HG02870 (cell line): ENCODE measurements around the gene GAA.

Source experiments
- ATAC-seq: cut with Tn5 transposase; IDR thresholded peaks from one replicate; pipeline ENCODE4 v1.9.1; 2021; ENCODE audit warnings: mild to moderate bottlenecking, moderate library complexity; ENCODE audit not compliant: unreplicated experiment

Gene GAA

DNA sequence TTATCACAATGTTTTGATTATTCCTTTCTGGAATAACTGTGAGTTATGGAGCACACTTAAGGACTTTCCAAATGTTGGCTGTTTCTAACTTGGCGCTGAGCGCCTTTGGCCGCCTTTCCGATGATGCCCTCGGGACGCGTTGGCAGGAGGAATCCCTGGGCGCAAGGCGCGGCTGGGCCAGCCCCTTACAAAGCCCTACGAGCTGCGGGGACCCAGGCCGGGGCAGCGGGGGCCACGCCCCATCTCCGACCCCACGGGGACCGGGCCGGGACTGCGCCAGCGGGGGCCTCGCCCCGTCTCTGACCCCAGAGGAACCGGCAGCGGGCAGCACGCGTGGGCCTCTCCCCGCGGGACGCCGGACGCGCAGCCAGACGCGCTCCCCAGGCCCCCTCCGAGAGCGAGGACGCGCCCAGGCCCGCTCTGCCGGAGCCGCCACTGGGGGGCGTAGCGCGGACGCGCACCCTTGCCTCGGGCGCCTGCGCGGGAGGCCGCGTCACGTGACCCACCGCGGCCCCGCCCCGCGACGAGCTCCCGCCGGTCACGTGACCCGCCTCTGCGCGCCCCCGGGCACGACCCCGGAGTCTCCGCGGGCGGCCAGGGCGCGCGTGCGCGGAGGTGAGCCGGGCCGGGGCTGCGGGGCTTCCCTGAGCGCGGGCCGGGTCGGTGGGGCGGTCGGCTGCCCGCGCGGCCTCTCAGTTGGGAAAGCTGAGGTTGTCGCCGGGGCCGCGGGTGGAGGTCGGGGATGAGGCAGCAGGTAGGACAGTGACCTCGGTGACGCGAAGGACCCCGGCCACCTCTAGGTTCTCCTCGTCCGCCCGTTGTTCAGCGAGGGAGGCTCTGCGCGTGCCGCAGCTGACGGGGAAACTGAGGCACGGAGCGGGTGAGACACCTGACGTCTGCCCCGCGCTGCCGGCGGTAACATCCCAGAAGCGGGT, at the start of gene GAA:
TSS of gene GAA (plus strand) at position 571 of the 935 bp plus-strand sequence. CDS start 3,006 bp downstream, outside the sequence.
- peak; percentile 71 for ATAC-seq

DNA sequence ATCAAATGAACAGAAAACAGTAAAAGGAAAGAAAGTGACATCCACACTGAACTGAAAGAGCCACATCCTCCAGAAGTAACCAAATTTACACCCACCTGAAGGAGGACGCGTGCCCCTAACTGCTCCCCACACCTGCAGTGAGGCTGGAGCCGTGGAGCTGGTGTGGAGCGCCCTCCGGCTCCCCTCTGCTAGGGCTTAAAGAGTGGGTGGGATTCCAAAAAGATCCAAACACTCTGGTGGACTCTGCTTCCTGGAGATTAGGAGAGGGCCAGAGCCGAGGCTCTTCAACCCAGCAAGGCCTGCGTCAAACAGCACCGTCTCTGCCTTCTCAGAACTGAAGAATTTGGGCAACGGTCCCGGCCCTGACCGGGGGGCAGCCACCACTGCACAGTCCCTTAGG, 49.7 kb upstream of the GAA start:
- ATAC-seq = no peak

DNA sequence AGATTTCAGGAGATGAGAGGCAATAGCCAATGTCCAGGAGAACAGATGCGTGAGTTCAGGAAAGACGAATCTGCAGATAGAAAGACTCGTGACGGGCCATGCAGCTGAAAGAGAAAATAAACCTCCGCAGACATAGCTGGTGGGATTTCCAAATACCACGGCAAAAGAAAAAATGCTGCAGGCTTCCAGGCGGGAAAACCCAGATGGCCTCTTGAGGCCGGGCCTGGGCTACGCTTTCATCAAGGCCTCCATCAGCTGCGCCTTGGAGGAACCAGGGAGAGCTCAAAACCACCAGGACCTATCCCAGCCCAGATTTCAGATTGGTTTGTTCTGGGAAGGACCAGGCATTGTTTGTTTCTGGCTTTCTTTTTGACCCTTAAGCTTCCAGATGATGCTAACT, 48.3 kb upstream of the GAA start:
- no peak for ATAC-seq

DNA sequence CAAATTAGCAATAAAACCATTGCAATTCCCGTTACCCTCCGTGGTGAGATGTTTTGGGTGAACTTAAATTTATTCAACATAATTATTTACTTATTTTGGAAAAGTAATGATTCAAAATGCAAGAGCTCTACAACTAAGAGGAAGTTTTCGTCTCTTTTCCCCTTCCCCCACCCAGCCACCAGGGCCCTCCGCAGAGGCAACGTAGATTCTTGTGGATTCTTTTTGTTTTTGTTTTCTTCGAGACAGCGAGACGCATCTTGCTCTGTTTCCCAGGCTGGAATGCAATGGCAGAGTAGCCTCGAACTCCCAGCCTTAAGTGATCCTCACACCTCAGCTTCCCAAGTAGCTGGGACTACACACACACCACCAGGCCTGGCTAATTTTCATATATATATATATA, 45.8 kb upstream of the GAA start:
- ATAC-seq = no peak

DNA sequence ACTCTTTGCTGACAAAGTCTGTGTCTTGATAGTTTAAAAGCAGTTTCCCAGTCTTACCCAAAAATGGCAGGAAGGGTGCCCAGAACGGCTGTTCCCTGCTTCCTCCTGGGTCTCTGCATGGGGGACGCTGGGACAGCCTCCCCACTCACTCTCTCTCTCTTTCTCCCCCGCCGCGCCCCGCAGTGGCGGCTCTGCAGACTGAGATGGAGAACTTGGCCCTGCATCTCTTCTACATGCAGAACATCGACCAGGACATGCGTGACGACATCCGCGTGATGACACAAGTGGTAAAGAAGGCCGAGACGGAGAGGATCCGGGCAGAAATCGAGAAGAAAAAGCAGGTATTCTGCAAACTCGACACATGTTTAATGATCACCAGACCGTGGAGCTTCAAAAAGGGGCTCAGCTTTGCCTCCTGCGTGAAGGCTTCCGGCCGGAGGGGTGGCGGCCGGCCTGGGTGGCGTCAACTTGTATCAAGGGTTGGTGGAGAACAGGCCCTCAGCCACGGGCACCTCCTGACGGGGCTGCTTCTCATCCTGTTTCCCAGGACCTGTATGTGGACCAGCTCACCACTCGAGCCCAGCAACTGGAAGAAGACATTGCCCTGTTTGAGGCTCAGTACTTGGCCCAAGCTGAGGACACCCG, 42.9 kb upstream of the GAA start:
- no peak for ATAC-seq

DNA sequence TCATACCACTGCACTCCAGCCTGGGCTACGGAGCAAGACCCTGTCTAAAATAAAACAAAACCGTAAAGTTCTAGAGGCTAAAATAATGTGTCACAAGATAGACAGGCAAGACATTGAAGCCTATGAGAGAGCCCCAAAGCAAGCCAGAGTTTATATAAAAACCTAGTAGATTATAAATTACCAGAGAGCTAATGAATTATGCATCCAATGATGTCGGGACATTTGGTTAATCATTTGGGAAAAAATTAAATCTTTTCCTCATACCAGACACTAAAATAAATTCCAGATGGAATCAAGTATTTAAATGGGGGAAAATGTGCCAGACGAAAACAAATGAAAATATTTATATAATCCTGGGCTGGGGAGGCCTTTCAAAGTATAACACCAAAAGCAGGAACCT, 40.7 kb upstream of the GAA start:
- ATAC-seq = no peak

DNA sequence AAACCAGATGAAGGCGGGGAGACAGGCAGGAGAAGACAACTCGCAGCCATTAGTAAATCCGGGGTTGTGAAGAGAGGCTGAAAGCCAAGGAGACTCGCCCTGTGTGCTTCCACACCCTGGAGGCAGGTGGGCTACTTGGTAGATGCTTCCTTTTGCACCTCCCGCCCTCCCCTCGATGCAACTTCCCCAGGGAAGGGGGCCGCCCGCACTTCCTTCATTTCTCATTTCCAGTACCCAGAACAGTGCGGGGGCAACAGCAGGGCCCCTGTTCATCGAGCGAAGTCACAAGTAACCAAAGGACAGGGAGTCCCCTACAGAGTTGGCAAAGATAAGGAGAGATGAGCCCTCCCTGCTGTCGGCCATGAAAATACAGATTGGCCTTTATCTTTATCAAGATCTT, 40.0 kb upstream of the GAA start:
- ATAC-seq = no peak

DNA sequence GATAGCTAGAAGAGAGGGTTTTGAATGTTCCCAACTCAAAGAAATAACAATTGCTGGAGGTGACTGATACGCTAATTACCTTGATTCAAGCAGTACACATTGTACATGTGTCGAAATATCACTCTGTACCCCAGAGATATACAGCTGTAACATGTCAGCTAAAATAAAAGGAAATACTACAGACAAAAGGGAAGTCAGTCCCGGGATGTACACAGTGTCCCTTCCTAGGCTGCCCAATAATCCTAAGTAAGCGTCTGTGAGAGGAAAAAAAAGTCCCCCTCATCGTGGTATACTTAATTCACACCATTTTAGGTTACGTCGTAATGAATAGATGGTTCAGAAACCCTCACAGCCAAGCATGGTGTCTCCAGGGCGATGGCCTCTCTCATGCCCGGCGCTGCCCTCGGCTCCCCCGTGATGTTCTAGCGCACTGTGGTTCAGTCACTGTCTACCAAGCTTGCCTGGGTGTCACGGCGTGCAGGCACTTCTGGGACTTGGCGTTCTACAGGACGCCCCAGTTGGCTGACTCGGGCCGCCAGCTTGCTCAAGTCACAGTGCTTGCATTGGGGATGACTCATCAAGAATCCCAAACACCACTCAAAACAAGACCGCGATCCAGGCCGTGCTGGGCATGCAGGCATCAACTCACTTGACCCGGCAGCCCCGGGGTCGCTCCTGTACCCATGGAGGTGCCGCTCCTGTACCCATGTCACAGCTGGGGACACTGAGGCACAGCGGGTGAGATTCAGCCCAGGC, 37.4 kb upstream of the GAA start:
- no peak for ATAC-seq

DNA sequence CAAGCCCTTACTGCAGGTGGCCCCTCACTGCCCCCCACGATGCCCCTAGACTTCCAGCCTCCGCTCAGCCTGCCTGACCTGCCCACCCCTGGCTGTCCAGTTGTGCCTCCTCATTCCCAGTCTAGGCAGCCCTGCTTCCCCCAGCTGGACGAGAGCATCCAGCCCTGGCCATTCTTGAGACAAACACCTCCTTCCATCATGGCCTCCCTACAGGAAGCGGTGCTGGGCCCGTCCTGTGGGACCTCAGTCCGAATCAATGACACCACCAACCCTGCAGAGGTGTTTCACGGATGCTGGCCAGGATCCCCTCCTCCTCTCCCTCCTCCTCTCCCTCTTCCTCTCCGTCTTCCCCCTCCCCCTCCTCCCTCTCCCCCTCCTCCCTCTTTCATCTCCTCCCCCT, 36.7 kb upstream of the GAA start:
- no peak for ATAC-seq

DNA sequence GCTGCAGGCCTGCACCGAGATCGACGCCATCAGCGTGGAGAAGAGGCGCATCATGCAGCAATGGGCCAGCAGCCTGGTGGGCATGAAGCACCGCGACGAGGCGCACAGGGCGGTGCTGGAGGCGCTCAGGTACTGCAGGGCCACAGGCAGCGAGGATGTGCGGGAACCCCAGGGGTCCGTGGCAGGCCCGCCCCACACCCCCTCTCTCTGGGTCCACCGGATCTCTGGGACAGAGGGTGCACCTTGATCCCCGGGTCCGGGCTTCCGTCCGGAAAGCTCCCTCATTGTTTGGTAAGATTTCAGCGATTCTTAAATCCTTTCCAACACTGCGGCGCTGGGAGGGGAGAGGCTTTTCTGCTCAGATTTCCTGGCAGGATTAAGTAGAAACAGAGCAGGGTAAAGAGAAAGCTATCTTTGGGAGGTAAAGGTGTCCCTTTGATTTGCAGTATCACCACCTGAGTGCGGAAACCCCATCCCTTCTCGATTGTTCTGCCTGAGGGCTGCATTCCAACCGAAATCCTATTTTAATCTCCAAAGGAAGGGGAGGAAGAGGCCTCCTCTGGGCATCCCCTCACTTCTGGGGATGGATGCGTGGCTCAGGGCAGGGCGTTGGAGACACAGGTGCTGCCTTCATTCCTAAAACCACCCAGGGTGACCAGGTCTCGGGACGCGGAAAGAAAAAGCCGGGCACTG, 35.8 kb upstream of the GAA start:
- no peak for ATAC-seq

DNA sequence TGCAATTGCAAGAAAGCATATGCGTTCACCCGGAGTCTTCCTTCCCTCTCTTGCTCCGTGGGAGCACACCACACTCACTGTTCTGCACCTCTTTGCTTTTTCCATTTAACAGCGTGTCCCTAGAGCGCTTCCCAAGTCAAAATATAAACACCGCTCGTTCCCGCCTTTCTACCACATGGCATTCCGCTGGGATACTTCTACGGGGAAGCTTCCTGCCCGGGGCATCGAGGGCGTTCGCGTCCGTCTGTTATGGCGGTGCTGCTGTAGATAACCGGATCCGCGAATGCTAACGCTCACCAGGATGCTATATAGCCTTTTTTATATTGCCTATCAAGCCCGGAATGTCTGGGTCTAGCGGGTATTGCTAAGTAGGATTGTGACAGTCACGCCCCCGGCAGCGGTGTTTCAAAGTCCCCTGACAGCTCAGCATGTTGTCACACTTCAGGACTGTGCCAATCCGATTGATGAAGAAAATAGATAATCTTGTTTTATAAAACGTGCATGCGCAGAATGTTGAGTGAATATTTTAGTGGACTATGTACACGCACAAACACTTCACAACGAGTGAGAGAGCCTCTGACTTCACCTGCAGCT, 33.9 kb upstream of the GAA start:
- no peak for ATAC-seq

DNA sequence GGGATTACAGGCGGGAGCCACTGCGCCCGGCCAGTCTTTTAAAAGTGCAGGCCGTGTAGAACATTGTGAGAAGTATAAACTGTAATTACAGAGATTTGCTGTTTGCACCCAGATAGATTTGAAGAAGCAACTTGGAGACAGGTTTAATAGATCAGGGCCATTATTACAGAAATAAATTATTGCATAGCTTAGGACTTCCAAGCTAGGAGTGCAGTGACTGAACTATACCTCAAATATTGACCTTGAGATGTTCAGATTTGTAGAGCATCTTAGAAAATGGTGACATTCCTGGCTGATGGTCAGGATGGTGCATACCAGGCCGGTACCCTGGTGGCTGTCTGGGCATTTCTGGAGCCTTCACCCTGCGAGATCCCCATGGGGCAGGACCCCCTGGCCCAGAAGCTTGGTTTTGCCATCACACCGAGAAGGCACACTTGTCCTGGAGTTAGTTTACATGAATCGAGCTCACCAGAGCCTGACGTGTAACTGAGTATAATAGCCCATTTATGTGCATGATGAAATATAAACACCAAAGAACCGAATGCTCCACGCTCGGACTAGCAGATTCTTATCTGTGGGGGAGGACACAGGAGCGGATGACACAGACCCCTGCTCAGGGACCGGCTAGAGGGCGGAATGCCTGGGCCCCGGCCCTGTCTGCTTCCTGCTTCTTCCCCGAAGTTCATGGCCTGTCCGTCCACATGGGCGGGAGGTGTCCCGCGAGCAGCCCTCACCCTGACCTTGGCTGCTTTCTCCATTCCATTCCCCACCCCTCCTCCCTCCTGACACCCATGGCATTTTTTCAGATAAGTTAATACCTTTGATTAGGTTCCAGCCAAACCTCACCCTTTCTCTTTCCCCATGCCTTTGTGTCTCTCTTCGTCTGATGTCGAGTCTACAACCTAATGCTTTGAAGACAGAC, 32.8 kb upstream of the GAA start:
- no peak for ATAC-seq

DNA sequence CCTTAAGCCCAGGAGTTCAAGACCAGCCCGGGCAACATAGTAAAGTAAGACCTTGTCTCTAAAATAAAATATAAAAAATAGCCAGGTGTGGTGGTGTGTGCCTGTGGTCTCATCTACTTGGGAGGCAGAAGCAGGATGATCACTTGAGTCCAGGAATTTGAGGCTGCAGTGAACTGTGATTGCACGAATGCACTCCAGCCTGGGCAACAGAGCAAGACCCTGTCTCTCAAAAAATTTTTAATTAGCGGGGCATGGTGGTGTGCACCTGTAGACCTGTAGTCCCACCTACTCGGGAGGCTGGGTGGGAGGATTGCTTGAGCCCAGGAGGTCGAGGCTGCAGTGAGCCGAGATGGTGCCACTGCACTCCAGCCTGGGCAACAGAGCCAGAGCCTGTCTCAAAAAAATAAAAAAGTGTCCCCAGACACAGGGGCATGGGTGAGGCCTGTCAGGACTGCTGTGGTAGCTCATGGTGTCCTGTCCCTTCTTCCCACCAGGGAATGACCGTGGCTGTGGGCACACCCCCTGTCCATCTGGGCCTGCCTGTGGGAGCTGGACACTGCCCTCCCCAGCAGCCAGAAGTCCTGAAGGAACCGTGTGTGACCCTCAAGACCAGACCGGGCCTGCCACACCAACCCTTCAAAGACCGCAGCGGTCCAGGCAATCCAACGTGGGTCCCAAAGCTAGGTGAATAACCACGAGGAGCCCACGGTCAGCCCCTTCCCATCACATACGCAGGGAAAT, 30.8 kb upstream of the GAA start:
- no peak for ATAC-seq

DNA sequence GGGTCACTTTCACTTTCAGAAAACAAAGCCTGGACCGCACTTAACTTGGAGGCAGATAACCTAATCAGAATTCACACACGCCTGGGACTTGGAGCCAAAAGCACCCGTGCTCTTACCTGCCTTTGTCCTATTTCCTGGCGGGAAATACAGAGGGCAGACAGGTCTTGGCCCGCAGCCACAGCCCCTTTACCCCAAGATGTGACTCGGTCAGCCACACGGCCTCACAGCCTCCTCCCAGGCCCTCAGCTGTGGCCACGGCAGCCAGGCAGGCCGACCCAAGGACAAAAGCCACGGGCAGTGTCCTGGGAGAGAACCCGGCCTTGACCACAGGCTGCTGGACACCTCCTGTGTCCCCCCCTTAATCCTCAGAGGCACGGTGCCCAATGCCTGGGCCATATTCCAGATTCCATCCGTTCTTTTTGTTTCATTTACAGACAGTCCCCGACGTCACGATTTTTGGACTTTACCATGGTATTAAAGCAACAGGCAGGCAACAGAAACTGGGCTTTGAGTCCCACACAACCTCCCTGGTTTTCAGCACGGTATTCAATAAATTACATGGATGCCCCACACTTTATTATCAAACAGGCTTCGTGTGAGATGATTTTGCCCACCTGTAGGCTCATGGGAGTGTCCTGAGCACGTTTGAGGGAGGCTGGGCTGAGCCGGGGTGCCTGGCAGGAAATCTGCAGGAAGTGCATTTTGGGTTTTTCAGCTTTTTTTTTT, 30.1 kb upstream of the GAA start:
- no peak for ATAC-seq

DNA sequence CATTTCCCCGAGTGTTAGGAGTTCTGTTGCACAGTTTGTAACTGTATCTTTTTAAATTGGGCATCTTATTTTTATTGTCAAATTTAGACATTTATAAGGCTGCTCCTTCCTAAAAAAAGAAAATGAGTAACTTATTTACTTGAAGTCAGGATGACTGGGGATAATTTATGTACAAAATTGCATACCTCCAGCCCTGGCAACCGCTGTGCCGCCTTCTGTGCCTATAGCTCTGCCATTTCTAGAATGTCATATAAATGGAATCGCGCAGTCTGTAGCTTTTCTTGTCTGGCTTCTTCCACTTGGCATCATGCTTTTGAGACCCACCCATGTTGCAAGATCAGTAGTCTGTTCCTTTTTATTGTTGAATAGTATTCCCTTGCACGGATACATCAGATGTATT, 29.0 kb upstream of the GAA start:
- no peak for ATAC-seq

DNA sequence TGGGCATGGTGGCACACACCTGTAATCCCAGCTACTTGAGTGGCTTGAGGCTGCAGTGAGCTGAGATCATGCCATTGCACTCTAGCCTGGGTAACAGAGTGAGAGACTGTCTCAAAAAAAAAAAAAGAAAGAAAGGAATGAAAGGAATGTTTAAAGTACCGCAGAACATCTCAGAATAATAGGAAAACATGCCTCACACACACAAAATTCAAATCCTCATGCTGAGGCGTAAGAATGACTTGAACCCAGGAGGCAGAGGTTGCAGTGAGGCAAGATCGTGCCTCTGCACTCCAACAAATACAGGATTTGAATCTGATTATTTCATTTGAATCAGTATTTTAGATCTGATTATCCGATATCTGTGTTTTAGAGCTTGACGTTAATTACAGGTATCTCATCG, 21.3 kb upstream of the GAA start:
- ATAC-seq = no peak

DNA sequence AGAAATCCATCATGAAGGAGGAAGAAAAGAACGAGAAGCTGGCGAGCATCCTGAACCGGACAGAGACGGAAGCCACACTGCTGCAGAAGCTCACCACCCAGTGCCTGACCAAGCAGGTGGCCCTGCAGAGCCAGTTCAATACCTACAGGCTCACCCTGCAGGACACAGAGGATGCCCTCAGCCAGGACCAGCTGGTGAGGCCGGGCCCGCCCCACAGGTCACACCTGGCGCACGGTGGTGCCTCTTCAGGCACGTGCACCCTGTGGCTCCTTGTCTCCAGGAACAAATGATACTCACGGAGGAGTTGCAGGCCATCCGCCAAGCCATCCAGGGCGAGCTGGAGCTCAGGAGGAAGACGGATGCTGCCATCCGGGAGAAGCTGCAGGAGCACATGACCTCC, 19.8 kb upstream of the GAA start:
- ATAC-seq = no peak

DNA sequence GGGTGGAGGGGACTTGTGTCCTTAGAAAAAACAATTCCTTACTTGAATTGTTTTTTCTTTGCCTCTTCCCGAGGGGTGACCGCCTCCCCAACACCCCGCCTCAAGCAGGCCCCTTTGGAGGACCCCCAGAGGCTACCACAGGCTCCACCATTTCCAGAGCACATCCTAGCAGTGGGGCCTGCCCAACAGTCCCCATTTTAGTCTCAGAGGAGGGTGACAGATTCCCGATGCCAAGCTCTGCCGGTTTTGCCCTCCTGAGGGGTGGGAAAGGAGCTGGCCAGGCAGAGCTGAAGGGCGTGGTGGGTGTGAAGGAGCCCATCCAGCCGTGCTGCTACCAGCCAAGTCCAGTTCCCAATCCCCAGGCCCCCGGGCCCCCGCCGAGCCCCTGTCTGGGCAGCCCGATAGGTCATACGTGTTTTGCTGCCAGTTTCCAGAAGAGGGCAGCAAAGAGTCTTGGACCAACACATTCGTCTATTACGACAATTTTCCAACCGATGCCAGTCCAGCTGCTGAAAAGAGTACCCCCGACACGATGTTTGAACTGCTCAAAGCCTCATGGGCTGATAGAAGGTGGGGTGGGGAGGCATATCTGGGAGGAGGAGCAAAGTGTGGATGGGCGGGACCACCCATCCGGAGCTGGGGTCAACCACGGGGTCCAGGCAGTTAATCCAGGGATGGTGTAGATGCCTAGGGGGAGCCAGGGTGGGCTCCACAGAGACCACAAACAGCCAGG, 18.8 kb upstream of the GAA start:
- no peak for ATAC-seq
